ENCODE results near the gene GGA2.

The GGA2 gene

GRCh38 chr16:23534868-23535860 is 24.9 kb upstream of the GGA2 start:
- ATAC-seq, result no peak
- Mint-ChIP-seq H3K4me3 (no peak overlapping the region), H3K36me3 (ENCODE audit: low read depth) (peaks cover 31% of the 10 kb centered on the region), H3K27me3 (no peaks in the 10 kb centered on the region), H3K4me1 (peaks cover 7% of the 10 kb centered on the region), H3K27ac (no peak overlapping the region), H3K9me3 (no peaks in the 10 kb centered on the region)
- DNase-seq, result no peak

DNA sequence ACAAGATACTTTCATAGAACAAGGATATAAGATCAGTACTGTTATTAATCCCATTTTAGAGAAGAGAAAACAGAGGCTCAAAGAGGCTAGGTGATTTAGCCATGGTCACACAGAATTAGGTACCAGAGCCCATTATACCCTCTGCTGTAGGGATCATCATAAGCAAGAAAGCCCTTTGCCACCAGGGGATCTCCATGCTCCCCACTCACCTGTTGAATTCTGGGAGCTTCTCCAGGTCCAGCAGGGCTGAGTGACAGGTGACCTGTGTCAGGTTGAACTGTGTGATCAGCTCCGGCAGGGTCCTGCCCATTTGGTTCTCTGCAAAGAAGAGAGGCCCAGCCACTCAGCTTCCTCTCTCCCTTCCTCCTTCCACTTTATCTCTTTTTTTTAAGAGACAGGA is 22.2 kb upstream of the GGA2 start:
- Mint-ChIP-seq H3K4me1 (no peaks in the 10 kb centered on the region), H3K4me3 (no peak overlapping the region), H3K27ac (no peak overlapping the region), H3K36me3 (ENCODE audit: low read depth) (peaks cover 27% of the 10 kb centered on the region), H3K27me3 (no peaks in the 10 kb centered on the region), H3K9me3 (no peaks in the 10 kb centered on the region)
- no peak for DNase-seq
- no peak for ATAC-seq

GRCh38 chr16:23530062-23530461 is 19.8 kb upstream of the GGA2 start:
- ATAC-seq (no peak), DNase-seq (no peak)
- Mint-ChIP-seq H3K4me1 (no peaks in the 10 kb centered on the region), H3K36me3 (ENCODE audit: low read depth) (peaks cover 36% of the 10 kb centered on the region), H3K4me3 (no peak overlapping the region), H3K27me3 (no peaks in the 10 kb centered on the region), H3K9me3 (no peaks in the 10 kb centered on the region), H3K27ac (no peak overlapping the region)

DNA sequence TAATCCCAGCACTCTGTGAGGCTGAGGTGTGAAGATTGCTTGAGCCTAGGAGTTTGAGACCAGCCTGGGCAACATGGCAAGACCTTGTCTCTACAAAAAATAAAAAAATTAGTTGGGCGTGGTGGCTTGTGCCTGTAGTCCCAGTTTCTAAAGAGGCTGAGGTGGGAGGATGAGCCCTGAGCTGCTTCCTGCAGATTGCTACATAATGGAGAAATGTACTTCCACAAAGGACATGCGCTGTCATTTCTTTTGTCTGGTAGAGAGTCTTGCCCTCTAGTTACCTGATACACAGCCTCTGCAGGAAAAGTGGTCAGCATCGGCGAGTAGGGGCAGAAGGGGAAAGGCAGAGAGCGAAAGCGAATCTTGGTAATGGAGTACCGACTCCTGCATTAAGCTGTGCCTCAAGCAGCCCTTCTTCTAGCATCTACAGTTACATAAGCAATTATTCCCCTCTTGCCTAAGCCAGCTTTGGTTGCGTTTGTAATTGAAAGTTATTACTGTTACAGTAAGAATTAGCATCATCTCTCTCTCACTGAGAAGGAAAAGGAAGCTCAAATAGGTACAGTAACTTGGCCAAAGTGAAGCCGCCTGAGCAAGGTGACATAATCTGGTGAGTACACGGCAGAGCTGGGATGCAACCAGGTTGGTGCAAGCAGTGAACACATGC is 18.5 kb upstream of the GGA2 start:
- H3K9me3 Mint-ChIP-seq, result no peaks in the 10 kb centered on the region
- DNase-seq (no peak), ATAC-seq (no peak)
- H3K4me3 Mint-ChIP-seq, result no peak overlapping the region
- no peaks in the 10 kb centered on the region for H3K27me3 Mint-ChIP-seq
- no peak overlapping the region for H3K27ac Mint-ChIP-seq
- no peaks in the 10 kb centered on the region for H3K4me1 Mint-ChIP-seq
- peaks cover 35% of the 10 kb centered on the region for H3K36me3 Mint-ChIP-seq (ENCODE audit: low read depth)

DNA sequence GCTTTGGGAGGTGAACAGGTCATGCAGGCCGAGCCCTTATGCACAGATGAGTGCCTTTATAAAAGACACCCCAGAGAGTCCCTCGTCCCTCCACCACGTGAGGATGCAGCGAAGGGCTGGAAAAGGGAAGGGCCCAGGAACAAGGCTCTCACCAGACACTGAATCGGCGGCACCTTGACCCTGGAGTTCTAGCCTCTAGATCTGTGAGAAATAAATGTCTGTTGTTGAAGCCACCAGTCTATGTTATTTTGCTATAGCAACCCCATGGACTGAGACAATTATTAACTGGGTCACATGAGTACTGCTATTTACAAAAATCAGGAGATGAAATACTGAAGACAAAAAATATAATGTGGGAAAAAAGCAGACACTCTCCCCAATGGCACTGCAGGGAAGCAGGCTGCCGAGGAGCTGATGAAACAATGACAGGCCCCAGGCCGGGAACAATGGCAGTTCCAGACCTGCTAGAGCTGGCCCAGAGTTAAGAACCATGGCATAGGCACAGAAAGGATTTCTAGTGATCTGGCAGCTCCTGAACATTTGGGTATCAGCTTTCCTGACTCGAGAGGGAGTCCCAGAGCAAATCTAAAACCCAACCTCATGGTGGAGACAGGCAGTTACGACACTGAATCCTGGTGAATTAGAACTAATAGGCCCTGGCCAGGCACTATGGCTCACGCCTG is 17.8 kb upstream of the GGA2 start:
- no peak for ATAC-seq
- no peak overlapping the region for H3K4me3 Mint-ChIP-seq
- no peaks in the 10 kb centered on the region for H3K27me3 Mint-ChIP-seq
- no peaks in the 10 kb centered on the region for H3K9me3 Mint-ChIP-seq
- peaks cover 33% of the 10 kb centered on the region for H3K36me3 Mint-ChIP-seq (ENCODE audit: low read depth)
- no peak for DNase-seq
- H3K4me1 Mint-ChIP-seq, result no peaks in the 10 kb centered on the region
- H3K27ac Mint-ChIP-seq, result no peak overlapping the region

DNA sequence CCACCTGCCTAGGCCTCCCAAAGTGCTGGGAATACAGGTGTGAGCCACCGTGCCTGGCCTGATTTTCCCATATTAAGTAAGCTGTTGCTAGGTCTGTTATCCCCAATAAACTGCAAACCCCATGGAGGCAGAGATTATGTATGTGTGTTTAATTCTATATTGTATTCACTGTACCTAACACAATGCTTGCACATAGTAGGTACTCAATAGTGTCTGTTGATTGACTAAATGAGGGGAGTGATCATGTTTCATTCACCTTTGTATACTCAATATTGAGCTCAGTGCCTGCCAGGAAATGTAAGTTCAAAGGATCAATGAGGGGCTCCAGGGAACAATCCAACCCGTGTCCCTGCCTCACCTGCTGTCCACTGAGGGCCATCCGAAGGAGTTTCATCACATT is 14.6 kb upstream of the GGA2 start:
- Mint-ChIP-seq H3K9me3 (no peaks in the 10 kb centered on the region), H3K27ac (no peak overlapping the region), H3K4me1 (no peaks in the 10 kb centered on the region), H3K27me3 (no peaks in the 10 kb centered on the region), H3K36me3 (ENCODE audit: low read depth) (peaks cover 36% of the 10 kb centered on the region), H3K4me3 (no peak overlapping the region)
- ATAC-seq (no peak), DNase-seq (no peak)

DNA sequence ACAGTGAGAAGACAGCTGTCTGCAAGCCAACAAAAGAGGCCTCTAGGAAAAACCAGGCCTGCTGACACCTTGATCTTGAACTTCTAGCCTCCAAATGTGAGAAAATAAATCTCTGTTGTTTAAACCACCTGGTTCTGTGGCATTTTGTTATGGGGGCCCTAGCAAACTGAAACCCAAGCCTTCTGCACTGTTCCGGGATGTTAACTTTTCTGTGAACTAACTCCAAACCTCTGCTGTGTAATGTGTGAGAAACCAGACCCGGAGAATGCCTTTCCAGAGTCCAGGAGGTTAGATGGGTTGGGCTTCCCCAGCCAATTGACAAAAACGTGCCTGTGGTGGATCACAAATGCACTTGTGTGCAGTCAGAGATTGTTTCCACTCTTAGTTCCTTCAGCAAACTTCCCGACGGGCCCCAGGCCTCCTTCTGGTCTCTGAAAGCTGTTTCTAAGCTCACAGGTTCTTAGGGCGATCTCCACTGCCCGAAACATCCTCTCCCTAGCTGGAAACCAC is 13.6 kb upstream of the GGA2 start:
- peaks cover 41% of the 10 kb centered on the region for H3K36me3 Mint-ChIP-seq (ENCODE audit: low read depth)
- H3K4me3 Mint-ChIP-seq, result no peak overlapping the region
- no peak for ATAC-seq
- H3K9me3 Mint-ChIP-seq, result no peaks in the 10 kb centered on the region
- H3K4me1 Mint-ChIP-seq, result peaks cover 5% of the 10 kb centered on the region
- H3K27me3 Mint-ChIP-seq, result no peaks in the 10 kb centered on the region
- no peak for DNase-seq
- H3K27ac Mint-ChIP-seq, result no peak overlapping the region

- H3K27me3 Mint-ChIP-seq, result no peaks in the 10 kb centered on the region
- H3K9me3 Mint-ChIP-seq, result no peaks in the 10 kb centered on the region
- DNase-seq (no peak), ATAC-seq (no peak)
- H3K4me1 Mint-ChIP-seq, result peaks cover 9% of the 10 kb centered on the region
- no peak overlapping the region for H3K4me3 Mint-ChIP-seq
- H3K27ac Mint-ChIP-seq, result no peak overlapping the region
- peaks cover 44% of the 10 kb centered on the region for H3K36me3 Mint-ChIP-seq (ENCODE audit: low read depth)
These were observed 13.0 kb upstream of the GGA2 start for GRCh38 chr16:23523321-23523720.

- H3K27ac Mint-ChIP-seq, result no peak overlapping the region
- peaks cover 16% of the 10 kb centered on the region for H3K4me1 Mint-ChIP-seq
- DNase-seq (no peak), ATAC-seq (no peak)
- no peak overlapping the region for H3K4me3 Mint-ChIP-seq
- H3K36me3 Mint-ChIP-seq (ENCODE audit: low read depth), result peaks cover 41% of the 10 kb centered on the region
- H3K27me3 Mint-ChIP-seq, result no peaks in the 10 kb centered on the region
- no peaks in the 10 kb centered on the region for H3K9me3 Mint-ChIP-seq
These were observed 11.7 kb upstream of the GGA2 start for GRCh38 chr16:23521965-23522364.

GRCh38 chr16:23521037-23521743 is 10.9 kb upstream of the GGA2 start:
- Mint-ChIP-seq H3K4me3 (no peak overlapping the region), H3K36me3 (ENCODE audit: low read depth) (peaks cover 37% of the 10 kb centered on the region), H3K27ac (no peak overlapping the region), H3K4me1 (peaks cover 24% of the 10 kb centered on the region), H3K27me3 (no peaks in the 10 kb centered on the region), H3K9me3 (no peaks in the 10 kb centered on the region)
- ATAC-seq (no peak), DNase-seq (no peak)

GRCh38 chr16:23520500-23520899 is 10.2 kb upstream of the GGA2 start:
- H3K27me3 Mint-ChIP-seq, result no peaks in the 10 kb centered on the region
- no peak for ATAC-seq
- H3K4me3 Mint-ChIP-seq, result no peak overlapping the region
- peaks cover 39% of the 10 kb centered on the region for H3K36me3 Mint-ChIP-seq (ENCODE audit: low read depth)
- H3K27ac Mint-ChIP-seq, result no peak overlapping the region
- no peaks in the 10 kb centered on the region for H3K9me3 Mint-ChIP-seq
- peaks cover 31% of the 10 kb centered on the region for H3K4me1 Mint-ChIP-seq
- no peak for DNase-seq

DNA sequence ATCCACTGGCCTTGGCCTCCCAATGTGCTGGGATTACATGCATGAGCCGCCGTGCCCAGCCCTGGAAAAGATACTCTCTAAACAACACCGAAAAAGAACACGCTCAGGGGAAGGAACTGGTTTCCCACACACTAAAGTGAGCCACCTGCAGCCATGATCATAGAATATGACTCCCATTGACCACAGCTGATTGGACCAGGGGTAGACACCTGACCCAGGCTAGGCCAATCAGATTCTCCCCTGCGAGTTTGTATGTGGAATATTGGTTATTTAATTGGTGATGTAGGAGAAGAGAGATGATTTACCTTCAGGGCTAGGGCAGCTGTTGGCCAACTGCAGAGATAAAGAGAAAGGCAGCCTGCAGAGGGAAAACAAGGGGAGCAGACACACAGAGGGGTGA is 9.0 kb upstream of the GGA2 start:
- Mint-ChIP-seq H3K27ac (no peak overlapping the region), H3K27me3 (no peaks in the 10 kb centered on the region), H3K4me3 (no peak overlapping the region), H3K36me3 (ENCODE audit: low read depth) (peaks cover 36% of the 10 kb centered on the region), H3K4me1 (peaks cover 42% of the 10 kb centered on the region), H3K9me3 (no peaks in the 10 kb centered on the region)
- no peak for DNase-seq
- no peak for ATAC-seq

GRCh38 chr16:23518435-23518891 is 8.2 kb upstream of the GGA2 start:
- ATAC-seq, result no peak
- H3K4me1 Mint-ChIP-seq, result peaks cover 45% of the 10 kb centered on the region

More at GRCh38 chr16:23518435-23518891, 8.2 kb upstream of the GGA2 start:
- DNase-seq, result no peak
- no peaks in the 10 kb centered on the region for H3K27me3 Mint-ChIP-seq
- no peak overlapping the region for H3K4me3 Mint-ChIP-seq
- peaks cover 35% of the 10 kb centered on the region for H3K36me3 Mint-ChIP-seq (ENCODE audit: low read depth)
- H3K27ac Mint-ChIP-seq, result peak overlapping the region; percentile 43
- no peaks in the 10 kb centered on the region for H3K9me3 Mint-ChIP-seq
